MV-4-11 (cell line): ENCODE measurements around the gene MYB.

Experiments
- DNase-seq: peaks from one replicate; lab custom pipeline; 2025; lab: John Stamatoyannopoulos, UW

Gene MYB

DNA sequence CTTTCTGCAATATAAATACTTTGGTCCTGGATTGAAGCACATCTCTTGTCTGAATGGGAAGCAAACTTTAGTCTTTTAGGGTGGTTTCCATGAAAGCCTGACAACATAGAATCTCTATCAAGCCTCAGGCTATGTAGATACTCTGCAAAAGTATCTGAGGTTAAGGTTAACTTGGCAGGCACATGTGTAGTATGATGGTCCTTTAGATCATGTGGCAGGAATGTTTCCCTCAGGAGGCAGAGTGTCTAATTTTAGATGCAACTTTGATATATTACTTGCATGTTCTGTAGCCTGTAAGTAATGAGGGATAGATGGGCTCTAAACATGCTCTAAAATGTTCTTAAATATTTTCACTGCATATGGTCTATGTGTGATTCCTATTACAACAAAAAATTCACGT, 8.2 kb downstream of the MYB start:
- no peak for DNase-seq

DNA sequence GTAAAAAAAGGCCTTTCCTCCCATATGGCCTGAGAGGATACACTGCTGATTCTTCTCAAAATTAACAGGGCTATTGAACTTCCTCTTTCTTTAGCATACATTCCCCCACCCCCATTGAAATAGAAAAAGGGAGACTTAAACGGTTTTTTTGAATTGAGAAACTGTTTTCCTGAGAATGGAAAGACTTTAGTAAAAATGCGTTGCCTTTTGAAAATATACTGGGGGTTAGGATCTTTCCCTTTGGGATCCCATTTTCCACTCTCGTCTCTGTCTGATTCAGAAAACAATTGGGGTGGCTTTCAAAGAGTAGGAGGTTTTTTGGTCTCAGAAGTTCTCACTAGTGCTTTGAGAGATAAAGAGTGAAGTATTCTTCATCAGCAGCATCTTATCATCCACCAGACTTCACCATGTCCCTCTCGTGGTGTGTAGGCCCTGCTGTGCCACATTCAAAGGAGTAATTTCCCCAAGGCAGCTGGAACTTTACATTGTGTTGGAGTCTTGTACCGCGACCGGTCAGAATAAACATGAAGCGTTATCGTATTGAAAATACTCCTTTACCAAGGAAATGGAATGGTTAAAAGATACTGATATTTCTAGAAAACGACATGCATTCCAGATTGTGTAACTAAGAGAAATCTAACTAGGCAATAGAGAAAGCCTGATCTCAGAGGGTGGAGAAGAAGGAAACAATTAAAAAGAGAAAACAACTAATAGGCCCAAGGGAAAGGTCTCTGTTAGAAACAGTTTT, 10.6 kb downstream of the MYB start:
- peak; percentile 91 for DNase-seq

DNA sequence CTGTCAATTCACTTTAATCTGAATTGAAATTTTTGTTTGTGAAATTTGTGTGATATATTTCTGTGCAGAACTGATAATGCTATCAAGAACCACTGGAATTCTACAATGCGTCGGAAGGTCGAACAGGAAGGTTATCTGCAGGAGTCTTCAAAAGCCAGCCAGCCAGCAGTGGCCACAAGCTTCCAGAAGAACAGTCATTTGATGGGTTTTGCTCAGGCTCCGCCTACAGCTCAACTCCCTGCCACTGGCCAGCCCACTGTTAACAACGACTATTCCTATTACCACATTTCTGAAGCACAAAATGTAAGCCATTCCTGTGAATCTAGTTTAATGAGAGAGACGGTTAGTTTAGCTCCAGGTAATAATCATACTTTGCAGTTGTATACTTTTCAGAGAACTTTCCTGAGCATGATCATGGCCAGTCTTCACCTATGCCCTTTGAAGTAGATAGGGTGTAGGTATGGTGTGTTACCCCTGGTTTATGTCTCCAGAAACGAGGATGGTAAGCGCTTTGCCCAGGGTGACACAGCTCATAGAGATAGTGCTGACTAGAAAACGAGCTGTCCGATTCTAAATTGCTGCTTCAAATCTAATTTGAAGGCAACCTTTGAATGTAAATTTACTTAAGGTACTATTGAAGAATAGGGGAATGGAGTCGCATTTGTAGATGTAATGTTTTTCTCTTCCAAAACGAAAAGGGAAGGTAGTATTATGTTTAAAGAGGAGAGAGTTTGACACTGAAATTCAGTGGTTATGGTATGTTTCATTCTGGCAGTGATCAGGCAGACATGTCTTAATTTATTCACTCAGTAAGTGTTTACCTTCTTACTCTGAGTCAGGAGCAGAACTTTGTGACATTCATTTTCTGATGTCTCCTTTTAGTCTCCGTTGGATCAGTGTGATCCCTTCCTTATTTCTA, 11.4 kb downstream of the MYB start:
- DNase-seq = peak; percentile 91

GRCh38 chr6:135193221-135193620, 12.1 kb downstream of the MYB start:
- no peak for DNase-seq

DNA sequence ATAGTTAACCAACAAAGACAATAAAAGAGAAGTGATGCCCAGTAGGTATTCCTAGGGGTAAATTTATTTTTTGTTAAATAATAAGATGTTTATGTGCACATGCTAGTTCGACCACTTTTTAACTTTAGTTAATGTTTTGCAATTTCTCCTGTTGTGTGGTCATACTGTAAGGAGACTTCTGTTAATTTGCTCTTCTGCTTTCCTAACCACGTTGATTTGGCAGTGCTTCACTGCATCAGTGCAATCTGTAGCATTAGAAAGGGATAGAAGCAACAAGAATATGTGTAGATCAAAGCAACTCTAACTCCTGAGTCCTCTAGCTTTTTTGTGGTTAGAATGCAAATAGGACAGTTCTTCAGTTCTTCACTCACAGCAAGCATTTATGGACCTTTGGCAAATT, 13.9 kb downstream of the MYB start:
- peak; percentile 94 for DNase-seq

GRCh38 chr6:135195522-135195921, 14.4 kb downstream of the MYB start:
- peak; percentile 97 for DNase-seq

DNA sequence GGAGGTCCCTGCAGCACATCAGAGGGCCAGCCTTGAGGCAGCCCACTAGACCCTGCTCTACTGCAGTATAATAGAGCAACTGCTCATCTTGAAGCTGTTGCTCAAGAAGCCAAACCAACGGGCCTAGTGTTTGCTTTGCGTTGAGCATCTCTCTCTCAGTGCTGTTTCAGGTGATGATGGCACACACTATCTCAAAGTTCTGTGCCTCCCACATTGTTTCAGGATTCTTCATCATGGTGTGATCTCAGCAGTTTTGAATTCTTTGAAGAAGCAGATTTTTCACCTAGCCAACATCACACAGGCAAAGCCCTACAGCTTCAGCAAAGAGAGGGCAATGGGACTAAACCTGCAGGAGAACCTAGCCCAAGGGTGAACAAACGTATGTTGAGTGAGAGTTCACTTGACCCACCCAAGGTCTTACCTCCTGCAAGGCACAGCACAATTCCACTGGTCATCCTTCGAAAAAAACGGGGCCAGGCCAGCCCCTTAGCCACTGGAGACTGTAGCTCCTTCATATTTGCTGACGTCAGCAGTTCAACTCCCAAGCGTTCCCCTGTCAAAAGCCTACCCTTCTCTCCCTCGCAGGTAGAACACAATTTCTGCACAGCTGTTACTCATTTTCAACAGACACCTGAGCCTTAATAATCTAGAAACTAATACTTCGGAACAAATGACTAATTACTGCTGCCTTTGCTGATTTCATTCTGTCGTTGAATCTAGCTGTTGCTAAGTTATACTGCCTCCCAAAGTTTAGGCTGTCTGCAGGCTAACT, 15.8 kb downstream of the MYB start:
- DNase-seq = peak; percentile 72

DNA sequence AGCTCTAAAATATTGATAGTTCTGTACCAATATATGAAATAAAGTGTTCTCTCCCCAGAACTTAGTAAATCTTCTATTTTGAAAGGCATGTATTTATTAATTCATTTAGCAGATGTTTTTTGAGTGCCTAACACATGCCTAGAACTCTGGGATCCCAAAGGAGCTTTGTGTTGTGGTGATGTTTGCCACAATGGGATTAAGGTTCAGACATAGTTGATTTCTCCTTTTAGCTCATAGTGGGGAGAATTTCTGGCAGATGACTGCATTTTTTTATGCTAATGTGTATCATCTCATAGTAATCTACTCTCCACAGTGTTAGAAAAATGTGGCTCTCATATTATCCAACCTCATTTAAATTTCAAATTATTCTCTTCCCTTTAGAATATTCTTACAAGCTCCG, 21.7 kb downstream of the MYB start:
- DNase-seq = peak; percentile 27

GRCh38 chr6:135204951-135205350, 23.8 kb downstream of the MYB start:
- no peak for DNase-seq

GRCh38 chr6:135209803-135210202, 28.7 kb downstream of the MYB start:
- DNase-seq = peak; percentile 91

DNA sequence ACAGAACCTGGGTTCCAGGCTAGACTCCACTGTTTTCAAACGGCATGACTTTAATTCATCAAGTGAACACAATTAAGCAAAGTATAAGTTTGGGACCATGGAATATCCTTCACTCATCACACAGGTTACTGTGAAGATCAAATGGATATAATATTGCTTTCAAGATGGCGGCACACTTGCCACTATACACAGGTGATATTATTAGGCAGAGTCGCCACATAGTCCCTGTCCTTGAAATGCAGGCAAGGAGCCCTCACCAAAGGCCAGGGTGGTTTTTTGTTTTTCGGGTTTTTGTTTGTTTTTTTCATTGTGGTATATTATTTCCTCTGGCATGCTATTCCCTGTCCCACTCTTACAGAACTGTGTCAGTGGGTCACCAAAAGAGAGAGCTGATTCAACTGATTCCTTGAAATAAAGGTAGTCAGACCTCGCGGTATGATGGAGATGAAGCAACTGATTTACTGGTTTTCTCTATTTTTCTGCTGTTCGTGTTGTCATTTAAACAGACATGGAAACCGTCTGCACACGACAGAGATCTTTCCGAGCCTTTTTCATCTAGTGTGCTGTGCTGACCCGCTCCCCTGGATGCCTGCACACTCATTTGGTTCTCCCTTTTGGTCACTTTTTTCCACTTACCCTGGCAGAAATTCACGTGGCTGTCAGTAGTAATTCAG, 29.7 kb downstream of the MYB start:
- DNase-seq = no peak

- DNase-seq = no peak
Observed at GRCh38 chr6:135211306-135211702, 30.2 kb downstream of the MYB start.

- DNase-seq = peak; percentile 41
Observed at GRCh38 chr6:135212020-135212806, 31.1 kb downstream of the MYB start.

DNA sequence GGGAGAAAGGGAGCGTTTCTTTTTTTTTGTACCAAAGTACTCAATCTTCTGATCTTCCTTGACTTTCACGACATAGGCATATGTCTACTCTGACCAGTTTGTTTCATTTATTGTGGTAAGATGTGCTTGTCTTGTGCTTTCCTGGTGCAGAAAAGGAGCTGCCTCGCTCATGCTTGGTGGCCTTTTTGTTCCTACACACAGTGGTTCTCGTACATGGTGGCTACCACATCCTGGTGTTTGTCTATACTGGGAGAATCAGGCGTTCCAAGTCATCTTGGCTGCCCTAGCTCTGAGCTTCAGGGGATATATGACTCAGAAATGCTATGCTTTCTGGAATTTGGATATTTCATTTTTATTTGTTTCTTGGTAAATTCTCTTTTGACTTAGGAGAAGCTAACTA, 31.8 kb downstream of the MYB start:
- DNase-seq = no peak

DNA sequence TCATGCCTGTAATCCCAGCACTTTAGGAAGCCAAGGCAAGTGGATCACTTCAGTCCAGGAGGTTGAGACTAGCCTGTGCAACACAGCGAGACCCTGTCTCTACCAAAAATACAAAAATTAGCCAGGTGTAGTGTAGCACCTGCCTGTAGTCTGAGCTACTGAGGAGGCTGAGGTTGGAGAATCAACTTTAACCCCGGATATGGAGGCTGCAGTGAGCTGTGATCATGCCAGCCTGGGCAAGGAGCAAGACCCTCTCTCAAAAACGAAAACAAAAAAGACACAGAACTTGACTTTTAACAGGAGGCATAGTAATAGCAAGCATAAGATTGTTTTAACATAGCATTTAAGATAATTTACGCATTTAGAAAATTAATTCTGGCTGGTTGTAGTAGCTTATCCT, 32.5 kb downstream of the MYB start:
- no peak for DNase-seq

DNA sequence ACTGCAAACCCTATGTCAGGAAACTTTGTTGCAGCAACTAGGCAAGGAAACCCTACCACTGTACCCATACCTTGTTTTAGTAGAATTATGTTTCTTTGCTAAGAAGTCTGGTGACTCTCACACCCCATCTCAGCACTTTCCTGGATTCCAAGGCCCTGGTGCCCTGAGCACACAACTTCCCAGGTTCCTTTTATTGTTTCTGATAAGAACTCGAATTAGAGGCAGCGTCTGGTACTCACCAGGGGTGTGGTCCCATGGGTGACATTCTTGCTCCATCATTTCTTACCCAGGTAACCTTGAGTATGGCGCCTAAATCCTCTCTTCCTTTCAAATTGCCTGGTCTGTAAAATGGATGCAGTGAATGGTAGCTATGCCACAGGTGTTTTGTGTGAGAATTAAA, 34.1 kb downstream of the MYB start:
- DNase-seq = no peak

DNA sequence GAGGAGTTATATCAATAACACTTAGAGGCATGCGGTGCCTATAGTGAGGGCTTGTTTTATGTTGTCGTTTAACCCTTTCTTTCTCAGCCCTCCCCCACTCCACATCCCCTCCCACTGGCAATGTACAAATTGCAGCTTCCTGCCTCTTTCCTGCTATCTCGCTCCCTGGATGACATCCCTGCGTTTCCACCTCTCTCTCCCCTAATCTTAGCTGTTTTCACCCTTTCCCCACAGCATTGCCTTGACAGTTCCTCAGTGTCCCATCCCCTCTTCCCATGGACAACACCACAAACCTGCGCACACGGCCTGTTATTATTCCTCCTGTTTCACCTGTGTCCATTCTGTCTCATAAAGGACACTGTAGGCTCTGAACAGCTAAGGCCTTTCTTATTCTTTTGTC, 34.5 kb downstream of the MYB start:
- DNase-seq = no peak

DNA sequence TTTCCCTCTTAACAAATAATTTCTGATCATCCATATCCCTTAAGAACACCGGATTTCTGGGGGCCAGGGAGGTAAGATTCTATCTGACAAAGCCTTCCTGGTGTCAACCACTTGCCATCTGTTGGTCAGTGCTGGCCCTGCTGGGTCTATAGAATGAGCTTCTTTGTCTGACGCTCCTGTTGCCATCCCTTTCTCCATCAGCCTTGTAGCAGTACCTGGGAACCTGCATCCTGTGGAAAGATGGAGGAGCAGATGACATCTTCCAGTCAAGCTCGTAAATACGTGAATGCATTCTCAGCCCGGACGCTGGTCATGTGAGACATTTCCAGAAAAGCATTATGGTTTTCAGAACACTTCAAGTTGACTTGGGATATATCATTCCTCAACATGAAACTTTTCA, 36.6 kb downstream of the MYB start:
- DNase-seq = no peak

- DNase-seq = no peak
Observed at GRCh38 chr6:135219346-135219745, 38.2 kb downstream of the MYB start.

DNA sequence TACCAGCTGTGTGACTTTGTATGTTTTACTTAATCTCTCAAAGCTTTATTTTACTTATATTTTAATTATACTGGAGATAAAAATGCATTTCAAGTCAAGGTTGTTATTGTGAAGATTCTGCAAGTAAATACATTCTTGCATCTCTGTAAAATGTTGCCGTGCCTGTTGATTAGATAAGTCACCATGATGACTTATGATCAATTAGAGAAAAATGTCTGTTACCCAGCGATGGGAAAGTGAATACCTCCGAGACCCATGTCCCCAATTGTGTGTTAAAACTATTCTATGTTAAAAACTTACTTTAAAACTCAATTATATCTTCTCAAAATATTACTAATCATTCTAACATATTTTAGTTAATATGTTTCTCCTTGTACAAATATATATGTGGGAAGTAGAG, 39.9 kb downstream of the MYB start:
- no peak for DNase-seq

DNA sequence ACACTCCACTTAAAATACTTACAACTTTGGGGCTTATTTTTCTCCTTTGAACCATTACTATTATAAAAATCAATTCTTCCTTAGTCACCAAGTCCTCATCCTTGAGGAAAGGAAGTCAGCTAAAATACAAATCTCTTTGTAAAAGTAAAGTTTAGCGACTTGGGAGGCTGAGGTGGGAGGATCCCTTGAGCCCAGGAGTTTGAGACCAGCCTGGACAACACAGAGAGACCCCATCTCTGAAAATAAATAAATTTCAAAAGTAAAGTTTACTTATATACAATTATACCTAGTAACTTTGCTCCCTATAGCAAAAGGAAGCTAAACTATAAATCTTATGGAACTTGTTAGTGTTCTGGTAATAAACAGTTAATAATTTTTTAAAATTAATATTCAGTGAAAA, 40.4 kb downstream of the MYB start:
- no peak for DNase-seq
